DOHH2 (cell line): ENCODE results near the gene MOGAT2.

Experiments
- EZH2phosphoT487 ChIP-seq: fragments of 200-600 bp; sonication (generic); IDR thresholded peaks from 2 replicates; pipeline ENCODE4 v1.6.1; 2017; ENCODE audit warnings: borderline replicate concordance, mild to moderate bottlenecking, antibody characterized with exemption, low read length, moderate library complexity, mixed read lengths
- TF ChIP-seq, protein P1 (sequence below): fragments of 200-600 bp; sonication (generic); IDR thresholded peaks from one replicate; pipeline ENCODE4 v1.5.1; 2014; ENCODE audit warnings: antibody characterized with exemption, mild to moderate bottlenecking, low read depth, low read length; ENCODE audit not compliant: poor library complexity, severe bottlenecking

- TF ChIP-seq, protein P1, sequence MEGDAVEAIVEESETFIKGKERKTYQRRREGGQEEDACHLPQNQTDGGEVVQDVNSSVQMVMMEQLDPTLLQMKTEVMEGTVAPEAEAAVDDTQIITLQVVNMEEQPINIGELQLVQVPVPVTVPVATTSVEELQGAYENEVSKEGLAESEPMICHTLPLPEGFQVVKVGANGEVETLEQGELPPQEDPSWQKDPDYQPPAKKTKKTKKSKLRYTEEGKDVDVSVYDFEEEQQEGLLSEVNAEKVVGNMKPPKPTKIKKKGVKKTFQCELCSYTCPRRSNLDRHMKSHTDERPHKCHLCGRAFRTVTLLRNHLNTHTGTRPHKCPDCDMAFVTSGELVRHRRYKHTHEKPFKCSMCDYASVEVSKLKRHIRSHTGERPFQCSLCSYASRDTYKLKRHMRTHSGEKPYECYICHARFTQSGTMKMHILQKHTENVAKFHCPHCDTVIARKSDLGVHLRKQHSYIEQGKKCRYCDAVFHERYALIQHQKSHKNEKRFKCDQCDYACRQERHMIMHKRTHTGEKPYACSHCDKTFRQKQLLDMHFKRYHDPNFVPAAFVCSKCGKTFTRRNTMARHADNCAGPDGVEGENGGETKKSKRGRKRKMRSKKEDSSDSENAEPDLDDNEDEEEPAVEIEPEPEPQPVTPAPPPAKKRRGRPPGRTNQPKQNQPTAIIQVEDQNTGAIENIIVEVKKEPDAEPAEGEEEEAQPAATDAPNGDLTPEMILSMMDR: no peak
- no peak for TF ChIP-seq EZH2phosphoT487
Measured at GRCh38 chr11:75718419-75719339, 1.0 kb downstream of the MOGAT2 start.
